ENCODE data around the gene DHRS9.

The DHRS9 gene

GRCh38 chr2:169136885-169137534 is 67.6 kb downstream of the DHRS9 start:
- DNase-seq: no peak

- no peak for DNase-seq
Measured at GRCh38 chr2:169137924-169138323, 68.6 kb downstream of the DHRS9 start.

- no peak for DNase-seq
Measured at GRCh38 chr2:169139145-169139544, 69.8 kb downstream of the DHRS9 start.

GRCh38 chr2:169139993-169140767 is 70.8 kb downstream of the DHRS9 start:
- no peak for DNase-seq

GRCh38 chr2:169141713-169142352 is 72.5 kb downstream of the DHRS9 start:
- DNase-seq: no peak

GRCh38 chr2:169143998-169144397 is 74.6 kb downstream of the DHRS9 start:
- no peak for DNase-seq
